IMR-90 (cell line): Measurements from ENCODE around the gene GAB1.

Experiments used
- CEBPB ChIP-seq: IDR thresholded peaks from 2 replicates; pipeline ENCODE4 v1.6.1; 2012; ENCODE audit warnings: low read depth, low read length, improper control_type of control experiment
- CTCF ChIP-seq: conservative IDR thresholded peaks from 2 replicates; pipeline ENCODE4 v1.5.1; 2012; ENCODE audit warnings: mild to moderate bottlenecking, low read depth, low read length, improper control_type of control experiment
- FOS ChIP-seq: fragments of 150-350 bp; IDR thresholded peaks from 2 replicates; pipeline ENCODE4 v1.6.1; 2016; ENCODE audit warnings: low read depth, low read length
- MAZ ChIP-seq: IDR thresholded peaks from 2 replicates; pipeline ENCODE4 v1.6.1; 2012; ENCODE audit warnings: low read depth, mild to moderate bottlenecking, low read length, improper control_type of control experiment, moderate library complexity, borderline replicate concordance
- MXI1 ChIP-seq: IDR thresholded peaks from 2 replicates; pipeline ENCODE4 v1.6.1; 2012; ENCODE audit warnings: low read depth, mild to moderate bottlenecking, low read length, moderate library complexity, borderline replicate concordance
- NFE2L2 ChIP-seq: fragments of 150-350 bp; IDR thresholded peaks from 2 replicates; pipeline ENCODE4 v1.6.1; 2016; ENCODE audit warnings: low read depth, mild to moderate bottlenecking, low read length
- POLR2A ChIP-seq: IDR thresholded peaks from 2 replicates; pipeline ENCODE4 v1.6.1; 2012; ENCODE audit warnings: mild to moderate bottlenecking, low read depth, low read length
- RAD21 ChIP-seq: IDR thresholded peaks from 2 replicates; pipeline ENCODE4 v1.6.1; 2012; ENCODE audit warnings: low read length, improper control_type of control experiment
- RCOR1 ChIP-seq: IDR thresholded peaks from 2 replicates; pipeline ENCODE4 v1.6.1; 2012; ENCODE audit warnings: mild to moderate bottlenecking, low read length, improper control_type of control experiment; ENCODE audit not compliant: insufficient replicate concordance
- SMC3 ChIP-seq: fragments of 150-350 bp; IDR thresholded peaks from 2 replicates; pipeline ENCODE4 v1.6.1; 2016; ENCODE audit warnings: low read depth, mild to moderate bottlenecking, antibody characterized with exemption, low read length, moderate library complexity
- USF2 ChIP-seq: fragments of 150-350 bp; IDR thresholded peaks from 2 replicates; pipeline ENCODE4 v1.6.1; 2017; ENCODE audit warnings: mild to moderate bottlenecking, antibody characterized with exemption, low read length, low read depth

GRCh38 chr4:143381189-143382118 is 44.8 kb downstream of the GAB1 start:
- TF ChIP-seq SMC3 = no peak
- no peak for TF ChIP-seq RAD21
- TF ChIP-seq POLR2A = peak; percentile 47; the same call in 1 of the 2 replicates
- no peak for TF ChIP-seq CTCF
- no peak for TF ChIP-seq MAZ
- TF ChIP-seq CEBPB = no peak
- no peak for TF ChIP-seq USF2
- TF ChIP-seq NFE2L2 = no peak
- no peak for TF ChIP-seq MXI1
- peak; percentile 60 for TF ChIP-seq RCOR1
- no peak for TF ChIP-seq FOS
